AG10803 (cell line): ENCODE results near the gene USP44.

Experiments
- DNase-seq: peaks from one replicate; pipeline ENCODE4 v3.0.0; 2010; ENCODE audit warnings: low read depth
- H3K4me3 ChIP-seq: 2 replicates; pipeline ENCODE4 v1.5.1; 2011; ENCODE audit warnings: mild to moderate bottlenecking, low read length, control low read depth
- TF ChIP-seq, protein P1 (sequence below): conservative IDR thresholded peaks from 2 replicates; pipeline ENCODE4 v1.5.1; 2011; ENCODE audit warnings: mild to moderate bottlenecking, low read length, control low read depth, inconsistent platforms

Gene USP44

DNA sequence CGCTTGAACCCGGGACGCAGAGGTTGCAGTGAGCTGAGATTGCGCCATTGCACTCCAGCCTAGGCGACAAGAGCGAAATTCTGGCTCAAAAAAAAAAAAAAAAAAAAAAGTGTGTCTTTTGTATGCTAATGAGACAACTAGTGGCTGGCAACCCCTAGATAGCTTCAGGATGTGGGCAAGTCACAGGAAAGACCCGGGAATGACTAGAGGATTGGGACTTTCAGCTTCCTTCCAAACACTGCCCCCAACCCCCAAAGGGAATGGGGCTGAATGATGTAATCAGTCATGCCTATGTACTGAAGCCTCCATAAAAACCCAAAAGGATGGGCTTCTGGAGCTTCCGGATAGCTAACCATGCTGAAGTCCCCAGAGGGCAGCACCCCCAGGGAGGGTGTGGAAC, 28.6 kb downstream of the USP44 start:
- TF ChIP-seq, protein P1, sequence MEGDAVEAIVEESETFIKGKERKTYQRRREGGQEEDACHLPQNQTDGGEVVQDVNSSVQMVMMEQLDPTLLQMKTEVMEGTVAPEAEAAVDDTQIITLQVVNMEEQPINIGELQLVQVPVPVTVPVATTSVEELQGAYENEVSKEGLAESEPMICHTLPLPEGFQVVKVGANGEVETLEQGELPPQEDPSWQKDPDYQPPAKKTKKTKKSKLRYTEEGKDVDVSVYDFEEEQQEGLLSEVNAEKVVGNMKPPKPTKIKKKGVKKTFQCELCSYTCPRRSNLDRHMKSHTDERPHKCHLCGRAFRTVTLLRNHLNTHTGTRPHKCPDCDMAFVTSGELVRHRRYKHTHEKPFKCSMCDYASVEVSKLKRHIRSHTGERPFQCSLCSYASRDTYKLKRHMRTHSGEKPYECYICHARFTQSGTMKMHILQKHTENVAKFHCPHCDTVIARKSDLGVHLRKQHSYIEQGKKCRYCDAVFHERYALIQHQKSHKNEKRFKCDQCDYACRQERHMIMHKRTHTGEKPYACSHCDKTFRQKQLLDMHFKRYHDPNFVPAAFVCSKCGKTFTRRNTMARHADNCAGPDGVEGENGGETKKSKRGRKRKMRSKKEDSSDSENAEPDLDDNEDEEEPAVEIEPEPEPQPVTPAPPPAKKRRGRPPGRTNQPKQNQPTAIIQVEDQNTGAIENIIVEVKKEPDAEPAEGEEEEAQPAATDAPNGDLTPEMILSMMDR: no peak
- H3K4me3 ChIP-seq: no peak overlapping the region
- no peak for DNase-seq

DNA sequence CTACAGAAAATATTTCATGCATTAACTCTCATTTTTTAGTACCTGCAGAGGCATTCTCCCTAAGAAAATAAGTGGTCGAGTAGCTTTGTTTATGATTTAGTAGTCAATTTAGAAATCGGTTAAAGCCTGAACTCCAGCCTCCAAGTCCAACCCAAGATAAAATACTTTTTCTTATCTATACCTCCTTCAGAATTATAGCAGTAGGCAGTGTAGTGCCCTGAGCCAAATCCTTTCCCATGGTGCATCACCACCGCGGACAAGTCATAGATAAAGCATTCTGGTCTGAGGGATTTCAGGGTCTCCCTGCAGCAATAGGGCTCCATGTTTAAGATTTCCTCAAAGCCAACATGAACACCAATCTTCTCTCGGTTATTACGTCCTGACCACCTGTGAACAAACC, 30.5 kb downstream of the USP44 start:
- DNase-seq: no peak
- no peak overlapping the region for H3K4me3 ChIP-seq
- TF ChIP-seq, protein P1: no peak

DNA sequence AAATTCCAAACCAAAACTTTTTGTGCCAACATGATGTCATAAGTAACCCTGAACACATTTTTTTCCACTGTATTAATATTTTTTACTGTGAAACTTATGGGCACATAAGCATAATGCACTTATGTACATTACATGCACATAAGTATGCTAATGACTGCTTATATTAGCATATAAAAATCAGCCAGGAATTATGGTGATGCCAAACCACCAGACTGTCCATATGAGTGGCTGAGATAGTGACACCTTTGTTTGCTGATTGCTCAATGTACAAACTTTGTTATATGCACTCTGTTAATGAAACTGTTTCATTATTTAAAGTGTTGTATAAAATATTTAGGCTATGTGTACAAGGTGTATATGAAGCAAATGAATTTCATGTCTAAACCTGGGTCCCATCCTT, 32.3 kb downstream of the USP44 start:
- no peak for DNase-seq
- TF ChIP-seq, protein P1: no peak
- H3K4me3 ChIP-seq: no peak overlapping the region

DNA sequence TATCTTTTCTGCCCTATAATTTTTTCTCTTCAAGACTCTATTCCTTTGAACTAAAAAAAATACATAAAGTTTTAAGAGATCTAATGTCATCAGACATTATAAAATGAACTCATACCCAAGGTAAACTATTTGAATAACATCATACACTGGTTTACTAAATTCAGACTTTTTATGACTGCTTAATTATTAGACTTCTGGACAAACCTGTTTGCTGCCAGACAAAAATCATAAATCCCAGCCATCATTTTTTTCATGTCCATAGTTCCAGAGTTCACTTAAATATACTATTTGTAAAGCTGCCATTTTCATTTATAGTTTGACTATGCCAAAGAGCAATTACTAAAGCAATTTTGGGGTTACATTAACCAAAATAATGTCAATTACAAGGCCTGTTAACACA, 34.0 kb downstream of the USP44 start:
- TF ChIP-seq, protein P1: no peak
- no peak overlapping the region for H3K4me3 ChIP-seq
- no peak for DNase-seq

DNA sequence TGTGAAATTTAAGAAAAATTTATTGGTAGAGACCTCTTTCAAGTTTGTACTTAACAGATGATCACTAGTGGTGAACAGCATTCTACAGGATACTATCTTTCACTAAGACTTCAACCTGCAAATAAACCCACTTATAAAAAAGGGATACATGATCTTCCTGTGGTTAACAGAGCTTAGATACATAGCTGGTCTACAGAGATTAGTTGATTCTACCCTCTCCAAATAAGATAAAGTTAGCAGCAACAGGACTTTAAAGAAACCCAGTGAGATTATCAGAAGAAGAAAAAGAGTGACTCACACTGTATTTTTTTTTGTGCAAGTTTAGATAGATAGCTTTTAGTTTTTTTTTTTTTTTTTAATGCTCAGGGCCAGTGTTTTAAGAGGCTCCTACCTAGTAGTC, 34.5 kb downstream of the USP44 start:
- H3K4me3 ChIP-seq: no peak overlapping the region
- TF ChIP-seq, protein P1: no peak
- no peak for DNase-seq

DNA sequence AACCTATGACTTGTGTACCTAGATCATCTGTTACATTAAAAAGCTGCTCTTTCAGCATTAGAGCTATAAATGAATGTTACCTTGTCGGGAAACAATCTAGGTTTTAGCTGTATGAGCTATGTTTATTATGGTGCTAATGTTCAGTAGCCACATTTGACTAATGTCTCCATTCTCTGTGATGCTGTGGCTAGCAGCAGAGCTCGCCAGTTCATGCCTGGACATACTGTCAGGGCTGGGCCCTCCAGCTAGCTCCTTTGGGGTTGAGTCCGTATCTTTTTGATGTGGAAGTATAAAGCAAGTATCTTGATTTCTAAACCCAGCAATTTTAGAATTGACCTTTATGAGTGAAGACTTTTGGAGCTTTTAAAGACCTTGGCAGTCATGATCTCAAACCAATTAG, 36.1 kb downstream of the USP44 start:
- no peak for DNase-seq
- H3K4me3 ChIP-seq: no peak overlapping the region
- TF ChIP-seq, protein P1: no peak

DNA sequence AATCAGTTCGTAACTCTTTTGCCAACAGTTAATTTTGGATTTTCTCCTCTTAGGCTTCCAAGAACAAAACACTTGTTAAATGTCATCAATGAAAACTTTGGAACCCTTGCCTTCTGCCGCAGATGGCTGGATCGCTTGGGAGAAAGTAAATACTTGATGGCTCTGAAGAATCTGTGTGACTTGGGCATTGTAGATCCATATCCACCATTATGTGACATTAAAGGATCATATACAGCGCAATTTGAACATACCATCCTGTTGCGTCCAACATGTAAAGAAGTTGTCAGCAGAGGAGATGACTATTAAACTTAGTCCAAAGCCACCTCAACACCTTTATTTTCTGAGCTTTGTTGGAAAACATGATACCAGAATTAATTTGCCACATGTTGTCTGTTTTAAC, 37.7 kb downstream of the USP44 start:
- TF ChIP-seq, protein P1: no peak
- H3K4me3 ChIP-seq: no peak overlapping the region
- no peak for DNase-seq
